NCI-H69 (cell line): ENCODE measurements around the gene STAG2.
"Not testable (repeated sequence)": the region's sequence is repeated elsewhere in the genome, so short reads cannot be mapped to it uniquely, and the experiment has no call there.

ENCODE experiments used
- DNase-seq: peaks from one replicate; lab custom pipeline; 2025; lab: John Stamatoyannopoulos, UW

STAG2 gene

DNA sequence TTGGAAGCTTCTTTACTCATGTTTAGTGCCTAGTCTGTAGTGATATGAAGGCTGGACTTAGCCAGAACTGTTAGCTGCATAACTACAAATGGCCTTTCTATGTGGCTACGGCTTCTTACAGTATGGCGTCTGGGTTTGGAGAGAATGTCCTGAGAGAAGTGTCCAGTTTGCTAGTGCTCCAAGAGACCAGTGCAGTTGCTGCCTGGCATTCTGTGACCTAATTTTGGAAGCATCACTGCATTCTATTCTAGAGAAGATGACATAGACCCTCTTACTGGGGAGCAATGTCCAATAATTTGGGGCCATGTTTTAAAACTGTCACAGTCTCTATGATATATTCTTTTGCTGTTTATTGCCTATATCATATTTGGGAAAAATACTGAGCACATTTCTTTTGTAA, 74.2 kb downstream of the STAG2 start:
- no peak for DNase-seq

DNA sequence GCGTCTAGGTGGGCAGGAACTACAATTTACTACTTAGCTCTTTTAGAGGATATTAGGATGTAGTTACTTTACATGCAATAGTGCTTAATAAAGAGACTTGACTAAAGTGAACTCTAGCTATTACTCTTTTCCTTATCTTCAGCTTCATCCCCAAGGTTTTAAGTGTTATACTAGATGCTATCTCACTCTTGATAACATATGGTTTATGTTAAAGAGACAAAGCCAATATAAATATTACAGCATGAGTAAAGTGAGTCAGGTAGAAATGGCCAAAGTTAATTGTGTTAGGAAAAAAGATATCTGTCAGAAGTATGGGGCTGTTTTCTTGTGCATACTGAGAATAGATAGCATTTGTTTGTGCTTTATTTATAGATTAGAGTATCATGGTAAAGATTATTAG, 80.5 kb downstream of the STAG2 start:
- DNase-seq, result no peak

DNA sequence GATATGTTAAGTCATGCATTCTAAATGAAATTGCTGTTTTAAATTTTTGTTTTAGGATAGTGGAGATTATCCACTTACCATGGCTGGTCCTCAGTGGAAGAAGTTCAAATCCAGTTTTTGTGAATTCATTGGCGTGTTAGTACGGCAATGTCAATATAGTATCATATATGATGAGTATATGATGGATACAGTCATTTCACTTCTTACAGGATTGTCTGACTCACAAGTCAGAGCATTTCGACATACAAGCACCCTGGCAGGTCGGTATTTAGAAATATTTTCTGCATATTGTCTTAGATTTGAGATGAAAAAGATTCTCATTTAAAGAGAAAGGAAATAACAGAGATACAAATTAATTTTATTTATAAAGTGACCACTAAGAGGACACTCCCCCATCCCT, 83.6 kb downstream of the STAG2 start:
- DNase-seq, result no peak

DNA sequence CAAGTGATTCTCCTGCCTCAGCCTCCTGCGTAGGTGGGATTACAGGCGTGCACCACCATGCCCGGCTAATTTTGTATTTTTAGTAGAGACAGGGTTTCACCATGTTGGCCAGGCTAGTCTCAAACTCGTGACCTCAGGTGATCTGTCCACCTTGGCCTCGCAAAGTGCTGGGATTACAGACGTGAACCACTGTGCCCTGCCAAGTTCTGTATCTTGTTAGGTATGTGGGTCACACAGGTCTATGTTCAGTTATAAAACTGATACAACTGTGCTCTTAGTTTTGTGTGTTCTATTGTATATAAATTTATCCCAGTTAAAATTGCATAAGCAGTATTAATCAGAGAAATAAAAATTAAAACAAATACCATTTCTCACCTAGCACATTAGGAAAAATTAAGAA, 122.9 kb downstream of the STAG2 start:
- not testable (repeated sequence) for DNase-seq

DNA sequence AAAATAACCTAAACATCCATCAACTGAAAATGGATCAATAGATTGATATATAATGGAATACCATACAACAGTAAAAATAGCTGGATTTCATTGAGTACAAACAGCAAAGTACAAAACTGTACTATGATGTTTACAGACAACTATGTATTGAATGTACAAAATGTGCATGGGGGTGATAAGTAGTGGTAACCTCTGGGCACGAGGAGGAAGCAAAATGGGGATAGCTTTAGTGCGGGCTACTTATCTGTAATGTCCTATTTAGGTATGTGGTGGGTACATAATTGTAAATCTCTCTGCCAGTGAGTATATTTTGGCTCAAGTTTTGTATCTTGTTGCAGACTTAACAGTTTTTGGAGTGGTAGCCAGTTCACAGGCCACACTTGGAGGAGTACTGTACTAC, 123.6 kb downstream of the STAG2 start:
- DNase-seq, result no peak

DNA sequence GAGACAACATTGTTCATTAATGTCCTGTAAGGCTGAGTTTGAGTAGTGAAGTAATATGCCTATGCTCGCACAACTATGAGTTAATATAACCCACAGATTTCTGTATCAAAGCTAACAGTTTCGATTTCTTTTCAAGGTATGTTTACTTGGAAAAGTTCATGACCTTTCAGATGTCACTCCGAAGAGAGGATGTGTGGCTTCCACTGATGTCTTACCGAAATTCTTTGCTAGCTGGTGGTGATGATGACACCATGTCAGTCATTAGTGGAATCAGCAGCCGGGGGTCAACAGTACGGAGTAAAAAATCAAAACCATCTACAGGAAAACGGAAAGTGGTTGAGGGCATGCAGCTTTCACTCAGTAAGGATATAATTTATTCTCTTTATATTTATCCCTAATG, 124.9 kb downstream of the STAG2 start:
- DNase-seq, result no peak

DNA sequence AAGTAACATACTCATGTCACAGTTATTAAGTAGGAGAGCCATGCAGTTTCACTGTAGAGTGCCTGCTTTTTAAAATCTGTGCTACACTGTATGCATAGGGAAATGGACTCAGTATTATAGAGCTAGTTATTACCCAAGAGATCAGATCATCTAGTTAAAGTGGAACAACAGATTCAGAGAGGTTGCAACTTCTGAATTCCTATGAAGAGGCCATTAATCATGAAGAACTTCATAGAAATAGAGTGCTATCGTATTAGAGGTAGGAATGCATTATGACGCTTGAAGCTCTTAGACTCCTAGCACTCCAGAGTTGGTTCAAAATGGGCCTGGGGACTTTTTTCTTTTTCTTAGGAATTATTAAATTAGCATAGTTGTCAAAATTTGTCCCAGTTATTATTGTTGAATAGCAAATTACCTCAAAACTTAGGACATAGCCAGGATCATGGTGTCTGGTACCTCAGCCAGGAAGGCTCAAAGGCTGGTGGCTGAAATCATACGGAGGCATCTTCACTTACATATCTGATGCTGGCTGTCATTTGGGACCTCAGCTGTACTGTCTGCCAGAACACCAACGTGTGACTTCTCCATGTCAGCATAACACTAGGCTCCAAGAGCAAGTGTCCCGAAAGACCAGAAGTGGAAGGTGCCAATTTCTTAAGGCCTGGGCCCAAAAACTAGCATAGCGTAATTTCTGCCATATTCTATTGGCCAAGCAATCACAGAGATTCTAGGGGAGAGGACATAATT, 125.7 kb downstream of the STAG2 start:
- no peak for DNase-seq

DNA sequence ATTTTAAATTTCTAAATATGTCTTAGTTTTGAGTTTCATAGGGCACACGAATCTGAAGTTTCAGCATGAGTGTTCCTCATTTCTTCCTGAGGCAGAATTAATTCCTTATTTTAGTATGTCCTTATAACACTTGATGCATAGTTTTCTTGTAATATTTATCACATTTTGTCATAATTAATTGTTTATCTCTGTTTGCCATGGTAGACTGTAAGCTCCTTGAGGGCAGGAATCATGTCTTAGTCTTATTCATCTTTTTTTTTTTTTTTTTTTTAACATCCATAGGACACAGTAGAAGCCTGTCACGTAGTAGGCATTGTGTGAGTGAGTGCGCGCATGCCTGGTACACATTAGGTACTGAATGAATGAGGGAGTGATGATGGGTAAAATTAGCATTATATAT, 131.7 kb downstream of the STAG2 start:
- no peak for DNase-seq

DNA sequence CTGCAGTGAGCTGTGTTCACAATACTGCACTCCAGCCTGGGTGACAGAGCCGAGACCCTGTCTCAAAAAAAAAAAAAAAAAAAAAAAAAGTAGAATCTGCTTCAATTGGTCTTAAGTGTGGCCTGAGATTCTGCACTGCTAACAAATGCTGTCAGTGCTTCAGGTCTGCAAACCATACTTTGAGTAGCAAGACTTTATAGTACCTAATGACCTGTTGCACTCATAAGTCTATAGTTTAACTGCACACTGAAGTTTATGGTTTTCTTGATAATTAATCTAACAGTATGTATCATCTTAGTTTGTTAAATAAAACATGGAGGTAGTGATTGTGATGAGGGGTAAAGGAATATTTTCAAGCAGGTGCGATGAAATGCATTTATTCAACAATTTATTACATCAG, 135.6 kb downstream of the STAG2 start:
- DNase-seq, result no peak

DNA sequence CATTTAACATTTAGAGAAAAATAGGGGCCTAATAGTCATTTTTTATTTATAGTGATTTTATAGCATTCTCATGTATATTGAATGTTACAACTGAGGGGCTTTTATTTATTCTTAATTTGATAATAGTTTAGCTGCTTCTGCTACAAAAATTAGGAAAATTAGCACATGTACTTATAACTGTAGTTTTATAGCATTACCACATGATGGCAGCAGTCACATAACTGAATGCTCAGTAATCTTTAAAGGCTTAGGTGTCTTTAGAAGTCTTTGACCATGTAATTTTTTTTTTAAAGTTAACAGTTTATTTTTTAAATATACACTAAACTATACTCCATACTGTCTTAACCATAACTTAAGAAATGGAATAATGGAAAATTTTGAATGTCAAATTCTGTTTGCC, 136.6 kb downstream of the STAG2 start:
- peak; percentile 35 for DNase-seq

DNA sequence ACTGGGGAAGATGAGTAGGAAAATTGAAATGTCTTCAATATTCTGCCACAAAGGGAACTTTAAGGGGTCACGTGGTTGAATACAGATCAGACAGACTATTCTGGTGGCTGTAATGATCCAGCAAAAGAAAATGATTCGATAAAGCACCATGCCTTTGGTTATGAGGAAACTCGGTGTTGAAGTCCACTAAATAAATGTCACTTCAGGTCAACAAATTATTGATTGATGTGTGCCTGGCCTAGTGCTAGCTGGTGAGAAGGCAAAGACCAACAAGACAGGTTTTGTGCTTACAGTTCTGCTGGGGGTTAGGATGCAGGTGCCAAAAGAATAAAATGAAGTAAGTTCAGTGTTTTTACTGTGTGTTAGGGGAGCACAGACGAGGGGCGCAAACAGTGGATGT, 142.5 kb downstream of the STAG2 start:
- DNase-seq, result no peak

DNA sequence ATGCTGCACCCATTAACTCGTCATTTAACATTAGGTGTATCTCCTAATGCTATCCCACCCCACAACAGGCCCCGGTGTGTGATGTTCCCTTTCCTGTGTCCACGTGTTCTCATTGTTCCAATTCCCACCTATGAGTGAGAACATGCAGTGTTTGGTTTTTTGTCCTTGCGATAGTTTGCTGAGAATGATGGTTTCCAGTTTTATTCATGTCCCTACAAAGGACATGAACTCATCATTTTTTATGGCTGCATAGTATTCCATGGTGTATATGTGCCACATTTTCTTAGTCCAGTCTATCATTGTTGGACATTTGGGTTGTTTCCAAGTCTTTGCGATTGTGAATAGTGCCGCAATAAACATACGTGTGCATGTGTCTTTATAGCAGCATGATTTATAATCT, 143.0 kb downstream of the STAG2 start:
- DNase-seq, result not testable (repeated sequence)

DNA sequence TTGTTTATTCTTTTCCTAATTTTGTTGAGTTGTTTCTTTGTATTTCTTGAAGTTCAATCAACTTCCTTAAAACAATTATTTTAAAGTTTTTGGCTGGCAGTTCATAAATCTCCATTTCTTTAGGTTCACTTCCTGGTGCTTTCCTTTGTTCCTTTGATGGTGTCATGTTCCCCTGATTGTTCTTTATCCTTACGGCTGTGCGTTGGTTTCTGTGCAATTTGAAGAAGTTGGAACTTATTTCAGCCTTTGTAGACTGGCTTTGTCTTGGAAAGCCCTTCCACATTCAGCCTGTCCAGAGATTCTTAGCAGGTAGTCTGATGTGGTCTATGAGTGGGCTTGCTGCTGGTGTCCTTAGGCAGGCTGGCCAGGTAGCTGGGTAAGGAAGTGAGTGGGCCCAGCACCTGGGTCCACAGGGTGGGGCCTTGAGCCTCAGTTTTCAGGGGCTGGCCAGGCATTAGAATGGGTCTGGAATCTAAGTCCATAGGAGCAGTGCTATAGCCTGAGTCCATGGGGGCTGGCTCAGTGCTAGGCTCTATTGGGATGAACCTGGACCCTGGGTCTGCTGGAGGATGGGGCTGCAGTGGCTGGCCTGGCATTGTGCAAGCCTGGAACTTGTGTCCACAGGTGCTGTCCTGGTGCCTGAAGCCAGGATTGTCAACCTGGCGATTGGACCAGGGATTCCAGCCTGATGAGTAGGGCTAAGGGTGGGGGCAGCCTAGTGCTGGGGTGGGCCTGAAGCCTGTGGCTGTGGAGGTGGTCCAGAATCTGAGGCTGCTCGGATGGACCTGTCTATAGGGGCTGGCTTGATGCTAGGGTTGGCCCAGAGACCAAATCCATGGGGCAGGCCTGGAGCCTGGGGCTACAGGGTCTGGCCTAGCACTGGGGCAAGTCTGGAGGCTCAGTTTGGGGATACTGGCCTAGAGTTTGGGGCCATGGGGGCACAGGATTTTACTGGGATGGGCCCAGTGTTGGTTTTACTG, 152.4 kb downstream of the STAG2 start:
- DNase-seq, result no peak

DNA sequence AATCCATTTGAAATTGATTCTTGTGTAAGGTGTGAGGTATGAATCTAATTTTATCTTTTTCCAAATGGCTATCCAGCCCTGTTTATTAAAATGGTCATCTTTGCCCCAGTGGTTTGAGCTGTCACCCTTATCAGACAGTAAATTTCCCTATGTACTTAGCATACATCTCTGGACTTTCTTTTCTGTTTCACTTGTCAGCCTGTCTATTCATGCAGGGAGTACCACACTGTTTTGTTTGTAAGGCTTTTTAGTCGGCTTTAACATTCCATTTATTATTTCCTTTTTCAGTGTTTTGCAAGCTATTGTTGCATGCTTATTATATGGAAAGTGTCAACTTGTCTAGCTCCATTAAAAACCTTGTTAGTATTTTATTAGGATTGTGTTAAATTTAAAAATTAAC, 155.8 kb downstream of the STAG2 start:
- DNase-seq, result no peak

DNA sequence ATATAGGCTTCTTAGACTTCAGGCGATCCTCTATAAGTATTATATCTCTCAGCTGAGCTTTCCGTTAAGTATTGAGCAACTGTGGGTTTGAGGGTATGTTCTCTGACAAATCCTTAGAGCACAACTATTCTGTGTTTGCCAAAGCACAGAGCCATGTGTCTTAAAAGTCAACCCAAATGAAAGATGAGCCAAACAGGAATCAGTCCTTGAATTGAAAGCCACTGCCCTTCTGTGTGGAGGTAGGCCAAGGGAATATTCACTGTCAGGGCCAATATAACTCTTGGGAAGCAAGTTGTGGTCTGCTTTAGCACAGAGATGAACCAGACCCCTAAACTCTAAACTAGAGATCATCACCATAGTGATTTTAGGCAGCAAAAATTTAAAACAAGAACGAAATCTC, 164.0 kb downstream of the STAG2 start:
- no peak for DNase-seq

DNA sequence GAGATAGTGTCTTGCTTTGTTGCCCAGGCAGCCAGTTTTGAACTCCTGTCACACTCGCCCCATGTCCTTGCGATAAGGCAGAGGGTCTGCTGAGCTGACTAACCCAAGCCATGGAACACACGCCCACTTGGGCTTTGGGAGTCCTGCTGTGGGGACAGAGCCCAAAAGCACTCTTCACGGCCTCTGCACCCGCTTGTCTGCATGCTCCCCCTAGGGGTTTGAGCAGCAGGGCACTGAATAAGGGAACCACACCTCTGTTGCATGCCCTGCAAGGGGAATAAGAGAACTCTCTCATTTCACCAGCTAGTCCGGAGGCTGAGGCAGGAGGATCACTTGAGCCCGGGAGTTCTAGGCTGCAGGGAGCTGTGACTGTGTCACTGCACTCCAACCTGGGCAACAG, 166.0 kb downstream of the STAG2 start:
- no peak for DNase-seq

DNA sequence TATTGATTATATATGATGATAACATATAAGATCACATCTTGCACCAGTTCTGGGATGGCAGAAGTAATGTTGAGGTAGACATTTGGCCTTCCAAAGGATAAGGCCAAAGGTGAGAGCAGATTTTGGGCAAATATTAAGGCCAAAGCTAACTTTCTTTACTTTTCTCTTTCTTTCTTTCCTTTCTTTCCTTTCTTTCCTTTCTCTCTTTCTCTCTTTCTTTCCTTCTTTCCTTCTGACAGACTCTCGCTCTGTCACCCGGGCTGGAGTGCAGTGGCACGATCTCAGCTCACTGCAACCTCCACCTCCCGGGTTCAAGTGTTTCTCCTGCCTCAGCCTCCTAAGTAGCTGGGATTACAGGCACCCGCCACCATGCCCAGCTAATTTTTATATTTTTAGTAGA, 170.9 kb downstream of the STAG2 start:
- DNase-seq, result not testable (repeated sequence)

DNA sequence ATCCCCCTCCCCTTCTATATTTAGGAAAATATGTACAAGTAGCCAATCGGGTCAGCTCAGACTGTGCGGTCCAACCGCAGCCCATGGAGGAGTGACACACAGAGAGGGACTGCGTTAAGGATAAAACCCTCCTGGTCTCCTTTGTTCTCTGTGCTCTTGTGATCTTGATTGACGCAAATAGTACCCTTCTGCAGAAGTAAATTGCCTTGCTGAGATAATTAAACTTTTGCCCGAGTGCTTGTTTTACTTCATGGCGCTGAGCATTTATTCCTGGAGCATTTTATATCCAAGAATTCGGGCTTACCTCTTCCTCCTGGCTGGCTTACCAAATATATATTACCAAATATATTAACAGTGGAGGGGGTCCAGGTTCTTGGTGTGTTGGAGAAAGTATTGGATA, 184.2 kb downstream of the STAG2 start:
- DNase-seq, result no peak

DNA sequence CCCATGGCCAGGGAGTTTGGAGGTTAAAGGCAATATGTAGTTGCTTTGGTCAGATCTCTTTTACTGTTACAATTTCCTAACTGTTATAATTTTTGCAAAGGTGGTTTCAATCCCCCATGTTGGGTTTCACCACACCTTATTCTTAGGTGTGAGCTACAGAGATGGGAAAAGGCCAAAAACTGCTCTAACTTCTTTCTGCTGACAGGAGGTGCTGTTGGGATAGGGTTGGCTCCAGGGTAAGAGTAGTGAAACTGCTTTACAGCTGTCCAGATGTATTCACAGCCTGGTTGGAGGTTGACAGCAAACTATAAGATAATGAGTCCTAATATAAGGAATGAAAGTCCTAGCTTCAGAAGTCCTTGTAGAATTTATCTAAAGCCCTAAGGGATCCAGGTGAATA, 189.7 kb downstream of the STAG2 start:
- DNase-seq, result no peak
